ENCODE data around the gene ST6GALNAC1.

ST6GALNAC1 gene

DNA sequence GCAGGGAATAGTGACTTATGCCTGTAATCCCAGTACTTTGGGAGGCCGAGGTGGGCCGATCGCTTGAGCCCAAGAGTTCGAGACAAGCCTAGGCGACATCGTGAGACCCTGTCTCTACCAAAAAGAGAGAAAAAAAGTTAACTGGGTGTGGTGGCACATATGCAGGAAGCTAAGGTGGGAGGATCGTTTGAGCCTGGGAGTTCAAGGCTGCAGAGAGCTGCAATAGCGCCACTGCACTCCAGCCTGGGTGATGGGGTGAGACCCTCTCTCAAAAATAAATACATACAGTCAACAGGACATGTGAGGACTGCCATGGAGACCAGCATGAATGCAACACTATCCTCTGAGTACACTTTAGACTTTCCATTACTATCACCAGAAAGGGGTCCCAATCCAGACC is 42.5 kb downstream of the ST6GALNAC1 start:
- DNase-seq (ENCODE audit: low spot score) = no peak
- TF ChIP-seq, protein P1, sequence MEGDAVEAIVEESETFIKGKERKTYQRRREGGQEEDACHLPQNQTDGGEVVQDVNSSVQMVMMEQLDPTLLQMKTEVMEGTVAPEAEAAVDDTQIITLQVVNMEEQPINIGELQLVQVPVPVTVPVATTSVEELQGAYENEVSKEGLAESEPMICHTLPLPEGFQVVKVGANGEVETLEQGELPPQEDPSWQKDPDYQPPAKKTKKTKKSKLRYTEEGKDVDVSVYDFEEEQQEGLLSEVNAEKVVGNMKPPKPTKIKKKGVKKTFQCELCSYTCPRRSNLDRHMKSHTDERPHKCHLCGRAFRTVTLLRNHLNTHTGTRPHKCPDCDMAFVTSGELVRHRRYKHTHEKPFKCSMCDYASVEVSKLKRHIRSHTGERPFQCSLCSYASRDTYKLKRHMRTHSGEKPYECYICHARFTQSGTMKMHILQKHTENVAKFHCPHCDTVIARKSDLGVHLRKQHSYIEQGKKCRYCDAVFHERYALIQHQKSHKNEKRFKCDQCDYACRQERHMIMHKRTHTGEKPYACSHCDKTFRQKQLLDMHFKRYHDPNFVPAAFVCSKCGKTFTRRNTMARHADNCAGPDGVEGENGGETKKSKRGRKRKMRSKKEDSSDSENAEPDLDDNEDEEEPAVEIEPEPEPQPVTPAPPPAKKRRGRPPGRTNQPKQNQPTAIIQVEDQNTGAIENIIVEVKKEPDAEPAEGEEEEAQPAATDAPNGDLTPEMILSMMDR (IDR thresholded peaks at IDR 0.05; ENCODE audit: borderline replicate concordance, control extremely low read depth, extremely low read depth, insufficient read depth, missing control alignments) = no peak
- in situ Hi-C loops (cut with MboI; ENCODE audit: low sequenced_read_pairs, unreplicated experiment) = no loop called here

DNA sequence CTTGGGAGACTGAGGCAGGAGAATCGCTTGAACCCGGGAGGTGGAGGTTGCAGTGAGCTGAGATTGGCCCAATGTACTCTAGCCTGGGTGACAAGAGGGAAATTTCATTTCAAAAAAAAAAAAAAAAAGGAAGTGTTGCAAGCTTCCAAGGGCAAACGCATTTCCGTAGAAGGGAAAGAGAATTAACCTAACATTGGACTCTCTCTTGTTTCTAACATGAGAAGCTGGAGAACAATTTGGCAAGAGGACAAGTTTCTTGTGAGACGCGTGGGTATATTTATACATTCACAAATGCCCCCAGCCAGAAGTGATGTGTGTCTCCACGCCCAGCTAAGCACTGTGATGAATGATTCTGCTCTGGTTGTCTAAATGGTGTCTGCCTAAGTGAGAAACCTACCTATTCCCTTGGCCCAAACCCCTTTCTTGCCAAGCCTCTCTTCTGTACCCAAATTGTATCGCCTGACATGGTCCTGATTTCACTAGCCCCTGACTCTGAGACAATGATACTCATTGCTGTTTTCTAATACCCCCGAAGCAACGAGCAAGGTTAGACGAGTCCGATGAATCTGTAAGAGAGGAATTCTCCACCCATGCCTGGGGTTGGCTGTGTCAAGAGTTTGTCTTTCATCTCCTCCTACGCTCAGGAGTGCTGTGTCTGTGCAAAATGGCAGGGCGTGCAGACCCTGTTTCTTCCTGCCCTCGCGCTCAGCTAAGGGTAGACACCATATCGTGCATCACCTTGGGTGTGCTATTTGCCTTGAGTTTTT is 43.7 kb downstream of the ST6GALNAC1 start:
- no peak for DNase-seq (ENCODE audit: low spot score)
- TF ChIP-seq, protein P1 (IDR thresholded peaks at IDR 0.05; ENCODE audit: borderline replicate concordance, control extremely low read depth, extremely low read depth, insufficient read depth, missing control alignments) = no peak
- in situ Hi-C loops (cut with MboI; ENCODE audit: low sequenced_read_pairs, unreplicated experiment) = no loop called here

DNA sequence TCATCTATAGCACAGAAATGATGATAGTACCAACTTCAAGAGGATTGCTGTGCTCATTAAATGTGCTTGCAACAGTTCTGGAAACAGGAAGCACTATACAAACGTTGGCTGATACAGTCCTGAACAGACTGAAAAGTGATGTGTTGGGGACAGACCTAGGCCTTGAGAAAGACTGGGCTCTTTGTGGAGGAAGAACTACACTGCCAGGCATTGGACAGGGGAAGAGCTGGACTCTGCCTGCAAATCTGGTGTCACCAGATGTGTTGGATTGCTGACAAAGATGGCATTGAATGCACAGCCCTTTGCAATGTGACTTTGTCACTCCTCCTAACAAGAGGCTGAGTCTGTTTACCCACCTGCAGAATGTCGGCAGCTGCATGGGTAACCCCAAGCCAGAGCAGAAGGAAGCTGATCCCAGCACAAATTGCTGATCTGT is 45.5 kb downstream of the ST6GALNAC1 start:
- DNase-seq (ENCODE audit: low spot score) = no peak
- in situ Hi-C loops (cut with MboI; ENCODE audit: low sequenced_read_pairs, unreplicated experiment) = no loop called here
- TF ChIP-seq, protein P1 (IDR thresholded peaks at IDR 0.05; ENCODE audit: borderline replicate concordance, control extremely low read depth, extremely low read depth, insufficient read depth, missing control alignments) = no peak

DNA sequence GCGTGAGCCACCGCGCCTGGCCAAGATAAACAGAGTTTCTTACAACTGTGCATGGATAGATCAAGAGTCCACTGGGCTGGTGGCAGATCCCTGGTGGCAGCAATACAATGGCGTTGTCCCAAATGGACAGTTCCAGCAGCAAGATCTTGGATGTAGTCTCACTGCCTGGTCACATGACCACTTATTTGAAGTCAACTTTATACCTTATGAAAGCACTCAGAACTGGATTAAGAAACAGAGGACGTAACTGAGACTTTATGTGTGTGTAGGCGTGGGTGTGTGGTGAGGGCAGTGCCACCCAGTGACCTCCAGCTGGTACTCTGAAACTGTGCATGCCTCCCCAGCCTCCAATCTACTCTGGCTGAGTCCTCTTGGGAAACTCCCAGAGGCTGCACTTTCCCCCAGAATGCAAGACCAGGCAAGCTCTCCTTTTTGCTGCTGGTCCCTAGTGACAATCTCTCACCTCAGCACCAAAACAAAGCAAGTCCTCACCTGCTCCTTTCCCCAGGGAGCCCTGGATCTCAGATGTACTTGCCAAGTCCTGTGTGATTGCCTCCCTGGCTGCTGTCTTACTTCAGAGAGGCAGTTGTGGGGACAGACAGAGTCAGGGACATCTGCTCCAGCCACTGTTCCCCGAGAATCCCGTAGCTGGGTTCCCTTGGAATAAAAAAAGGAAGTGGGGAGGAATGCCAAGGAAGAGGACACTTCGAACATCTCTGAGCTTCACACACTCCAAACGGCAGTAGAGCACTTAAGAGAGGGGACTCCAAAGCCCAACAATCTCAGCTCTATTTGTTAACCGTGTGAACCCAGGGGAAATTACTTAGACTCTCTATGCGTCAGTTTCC is 46.2 kb downstream of the ST6GALNAC1 start:
- in situ Hi-C loops (cut with MboI; ENCODE audit: low sequenced_read_pairs, unreplicated experiment) = no loop called here
- DNase-seq (ENCODE audit: low spot score) = peak; percentile 27
- TF ChIP-seq, protein P1 (IDR thresholded peaks at IDR 0.05; ENCODE audit: borderline replicate concordance, control extremely low read depth, extremely low read depth, insufficient read depth, missing control alignments) = no peak

DNA sequence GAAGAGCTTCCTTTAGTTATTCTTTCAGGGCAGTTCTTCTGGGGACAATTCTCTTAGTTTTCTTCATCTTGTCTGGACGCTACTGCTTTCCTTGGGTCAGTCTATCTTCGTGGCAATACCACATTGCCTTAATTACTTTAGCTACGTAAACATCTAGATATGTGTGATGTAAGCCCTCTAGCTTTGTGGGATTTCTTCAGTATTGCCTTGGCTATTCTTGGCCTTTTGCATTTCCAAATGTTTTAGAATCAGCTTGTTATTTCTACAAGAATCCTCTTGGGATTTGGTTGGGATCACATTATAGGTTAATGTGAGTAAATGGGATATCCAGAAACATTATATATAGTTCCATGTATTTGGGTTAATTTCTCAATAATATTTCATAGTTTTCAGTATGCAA is 48.9 kb downstream of the ST6GALNAC1 start:
- in situ Hi-C loops (cut with MboI; ENCODE audit: low sequenced_read_pairs, unreplicated experiment) = no loop called here
- DNase-seq (ENCODE audit: low spot score) = no peak
- TF ChIP-seq, protein P1 (IDR thresholded peaks at IDR 0.05; ENCODE audit: borderline replicate concordance, control extremely low read depth, extremely low read depth, insufficient read depth, missing control alignments) = no peak

DNA sequence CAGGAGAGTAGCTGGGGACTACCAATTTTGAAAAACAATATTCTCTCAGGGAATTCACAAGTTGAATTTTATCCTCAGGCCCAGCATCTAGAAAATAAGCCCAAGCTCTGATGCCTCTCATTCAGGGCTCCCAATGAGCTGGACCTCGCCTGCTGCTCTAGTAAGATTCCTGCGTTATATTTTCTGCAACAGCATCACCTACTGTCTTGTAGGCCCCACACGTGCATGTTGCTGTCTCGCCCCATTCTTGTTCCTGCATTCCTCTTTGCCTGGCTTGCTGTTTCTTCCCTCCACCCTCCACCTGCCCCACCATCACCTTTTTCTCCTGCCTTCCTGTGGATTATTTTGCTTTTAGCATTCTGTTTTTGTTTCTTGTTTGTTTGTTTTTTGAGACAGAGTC is 49.6 kb downstream of the ST6GALNAC1 start:
- in situ Hi-C loops (cut with MboI; ENCODE audit: low sequenced_read_pairs, unreplicated experiment) = no loop called here

More for the DNA sequence above, 49.6 kb downstream of the ST6GALNAC1 start:
- TF ChIP-seq, protein P1 (IDR thresholded peaks at IDR 0.05; ENCODE audit: borderline replicate concordance, control extremely low read depth, extremely low read depth, insufficient read depth, missing control alignments) = no peak
- peak; percentile 20 for DNase-seq (ENCODE audit: low spot score)
